Measurements from ENCODE around the gene PRPF18.

Gene PRPF18

GRCh38 chr10:13587391-13587790, 626 bp downstream of the PRPF18 start:
- peak overlapping the region; percentile 40 for H3K27ac Mint-ChIP-seq
- peak overlapping the region; percentile 100 for H3K4me3 Mint-ChIP-seq
- no peaks in the 10 kb centered on the region for H3K9me3 Mint-ChIP-seq
- peaks cover 14% of the 10 kb centered on the region for H3K36me3 Mint-ChIP-seq (ENCODE audit: low read depth)
- H3K4me1 Mint-ChIP-seq (ENCODE audit: low read depth) = peaks cover 34% of the 10 kb centered on the region
- H3K27me3 Mint-ChIP-seq = peaks cover 7% of the 10 kb centered on the region

DNA sequence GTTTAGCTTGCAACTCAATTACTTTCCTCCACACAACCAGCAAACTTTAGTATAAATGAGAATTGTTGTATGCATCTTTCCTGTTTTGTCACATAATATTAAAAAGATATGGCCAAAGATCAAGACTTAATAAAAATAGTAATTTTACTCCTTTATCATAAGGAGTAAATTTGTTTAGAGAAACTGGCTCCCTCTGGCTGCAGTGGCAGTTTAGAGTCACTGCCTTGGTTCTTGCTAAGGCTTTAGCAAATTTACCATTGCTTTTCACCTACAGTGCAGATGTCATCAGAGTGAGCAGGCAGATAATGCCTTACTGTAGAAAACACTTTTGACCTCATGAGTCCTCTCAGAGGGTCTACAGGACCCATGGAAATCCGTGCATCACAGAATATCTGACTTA, 2.6 kb downstream of the PRPF18 start:
- Mint-ChIP-seq H3K4me3 (no peak overlapping the region), H3K27ac (no peak overlapping the region), H3K27me3 (peaks cover under 1% of the 10 kb centered on the region), H3K4me1 (ENCODE audit: low read depth) (peaks cover 41% of the 10 kb centered on the region), H3K9me3 (no peaks in the 10 kb centered on the region), H3K36me3 (ENCODE audit: low read depth) (peaks cover 29% of the 10 kb centered on the region)

DNA sequence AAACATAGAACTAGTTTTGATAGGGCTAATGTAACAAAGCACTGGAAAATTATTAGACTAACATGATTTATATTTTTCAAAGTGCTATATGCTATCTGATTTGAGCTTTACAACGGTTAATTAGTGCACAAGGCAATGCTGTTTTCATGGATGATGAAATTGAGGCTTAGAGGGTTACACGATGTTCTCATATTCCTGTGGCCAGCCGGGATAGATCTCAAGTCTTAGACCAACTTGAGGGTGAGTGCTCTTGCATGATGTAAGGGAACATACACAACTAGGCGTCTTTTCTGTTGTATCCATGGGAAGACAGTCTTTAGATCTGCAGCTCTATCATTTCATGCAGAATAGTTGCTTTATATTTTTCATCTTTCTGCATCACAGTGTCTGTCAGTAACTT, 4.1 kb downstream of the PRPF18 start:
- Mint-ChIP-seq H3K9me3 (no peaks in the 10 kb centered on the region), H3K36me3 (ENCODE audit: low read depth) (peaks cover 39% of the 10 kb centered on the region), H3K4me1 (ENCODE audit: low read depth) (peaks cover 41% of the 10 kb centered on the region), H3K27me3 (no peaks in the 10 kb centered on the region), H3K4me3 (no peak overlapping the region), H3K27ac (no peak overlapping the region)

DNA sequence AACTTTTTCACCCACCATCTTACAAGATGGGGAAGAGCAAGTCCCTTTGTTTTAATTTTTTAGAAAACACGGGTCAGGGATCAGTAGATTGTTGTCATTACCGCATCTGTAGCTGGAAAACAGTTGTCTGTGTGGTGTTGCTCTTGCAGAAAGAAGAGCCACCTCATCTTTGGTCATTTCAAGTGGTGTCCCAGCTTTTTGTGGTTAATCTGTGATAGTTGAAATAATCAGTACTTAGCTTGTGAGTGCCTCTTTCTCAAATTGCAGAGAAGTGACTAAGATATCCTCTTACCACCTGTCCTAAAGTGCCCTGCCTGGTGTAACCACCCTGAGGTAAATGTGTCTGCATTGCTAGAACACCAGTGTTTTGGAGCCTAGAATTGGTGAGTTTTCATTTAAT, 5.5 kb downstream of the PRPF18 start:
- no peak overlapping the region for H3K4me3 Mint-ChIP-seq
- no peaks in the 10 kb centered on the region for H3K9me3 Mint-ChIP-seq
- no peak overlapping the region for H3K27ac Mint-ChIP-seq
- H3K4me1 Mint-ChIP-seq (ENCODE audit: low read depth) = peaks cover 31% of the 10 kb centered on the region
- no peaks in the 10 kb centered on the region for H3K27me3 Mint-ChIP-seq
- peaks cover 39% of the 10 kb centered on the region for H3K36me3 Mint-ChIP-seq (ENCODE audit: low read depth)

DNA sequence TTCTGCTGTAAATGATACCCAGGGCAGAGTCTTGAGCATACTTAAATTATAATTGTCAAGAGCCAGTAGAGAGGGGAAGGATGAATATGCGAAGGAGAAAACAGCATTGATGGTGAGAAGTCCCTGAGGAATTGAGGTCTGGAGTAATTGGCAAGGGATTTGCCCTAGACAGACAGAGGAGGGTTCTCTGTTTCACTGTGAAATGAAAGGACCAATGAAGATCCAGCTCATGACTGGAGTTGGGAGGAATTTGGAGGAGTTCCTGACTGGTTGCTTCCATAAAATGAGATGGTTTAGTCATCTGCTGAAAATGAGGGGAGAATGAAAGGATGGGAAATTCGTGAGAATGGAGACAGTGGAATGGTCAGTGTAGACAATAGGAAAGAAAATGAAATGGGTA, 6.8 kb downstream of the PRPF18 start:
- no peak overlapping the region for H3K27ac Mint-ChIP-seq
- H3K4me1 Mint-ChIP-seq (ENCODE audit: low read depth) = peaks cover 18% of the 10 kb centered on the region
- H3K36me3 Mint-ChIP-seq (ENCODE audit: low read depth) = peaks cover 50% of the 10 kb centered on the region
- H3K27me3 Mint-ChIP-seq = no peaks in the 10 kb centered on the region
- no peak overlapping the region for H3K4me3 Mint-ChIP-seq
- H3K9me3 Mint-ChIP-seq = no peaks in the 10 kb centered on the region

GRCh38 chr10:13594641-13595040, 7.9 kb downstream of the PRPF18 start:
- Mint-ChIP-seq H3K4me3 (no peak overlapping the region), H3K9me3 (no peaks in the 10 kb centered on the region), H3K36me3 (ENCODE audit: low read depth) (peaks cover 56% of the 10 kb centered on the region), H3K27me3 (no peaks in the 10 kb centered on the region), H3K4me1 (ENCODE audit: low read depth) (peaks cover 9% of the 10 kb centered on the region), H3K27ac (no peak overlapping the region)

- no peak overlapping the region for H3K27ac Mint-ChIP-seq
- no peaks in the 10 kb centered on the region for H3K9me3 Mint-ChIP-seq
- peaks cover 6% of the 10 kb centered on the region for H3K4me1 Mint-ChIP-seq (ENCODE audit: low read depth)
- no peaks in the 10 kb centered on the region for H3K27me3 Mint-ChIP-seq
- H3K36me3 Mint-ChIP-seq (ENCODE audit: low read depth) = peaks cover 59% of the 10 kb centered on the region
- no peak overlapping the region for H3K4me3 Mint-ChIP-seq
Observed at GRCh38 chr10:13597909-13598308, 11.1 kb downstream of the PRPF18 start.

DNA sequence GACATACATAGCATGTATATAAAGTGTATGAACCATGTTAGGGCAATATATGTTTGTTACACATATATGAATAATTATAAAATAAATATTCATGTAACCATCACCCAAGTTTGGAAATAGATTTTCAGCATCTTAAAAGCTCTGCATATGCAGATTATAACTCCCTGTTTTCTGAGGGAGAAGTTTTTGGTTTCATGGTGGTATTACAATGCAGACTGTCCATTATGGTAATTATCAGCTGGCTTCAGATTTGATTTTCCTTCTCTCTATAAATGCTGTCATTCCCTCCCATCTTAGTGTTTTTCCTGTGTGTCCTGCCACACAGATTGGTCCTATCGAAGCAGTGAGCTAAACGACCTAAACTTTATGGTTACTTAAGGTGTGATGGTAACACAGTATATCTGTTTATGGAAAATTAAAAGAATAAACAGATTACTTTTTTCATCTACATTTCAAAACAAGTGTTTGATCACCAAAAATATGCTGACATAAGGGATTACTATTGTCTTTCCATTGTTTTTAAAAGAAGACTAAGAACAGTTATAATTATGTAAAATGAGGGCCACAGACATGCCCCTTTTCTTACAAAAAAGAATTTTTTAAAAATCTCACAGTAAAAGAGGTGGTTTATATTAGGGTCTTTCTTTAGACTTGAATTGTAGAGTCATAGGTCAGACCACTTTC, 17.7 kb downstream of the PRPF18 start:
- H3K27me3 Mint-ChIP-seq = no peaks in the 10 kb centered on the region
- H3K27ac Mint-ChIP-seq = no peak overlapping the region
- no peak overlapping the region for H3K4me3 Mint-ChIP-seq
- H3K36me3 Mint-ChIP-seq (ENCODE audit: low read depth) = peaks cover 40% of the 10 kb centered on the region
- no peaks in the 10 kb centered on the region for H3K4me1 Mint-ChIP-seq (ENCODE audit: low read depth)
- no peaks in the 10 kb centered on the region for H3K9me3 Mint-ChIP-seq

DNA sequence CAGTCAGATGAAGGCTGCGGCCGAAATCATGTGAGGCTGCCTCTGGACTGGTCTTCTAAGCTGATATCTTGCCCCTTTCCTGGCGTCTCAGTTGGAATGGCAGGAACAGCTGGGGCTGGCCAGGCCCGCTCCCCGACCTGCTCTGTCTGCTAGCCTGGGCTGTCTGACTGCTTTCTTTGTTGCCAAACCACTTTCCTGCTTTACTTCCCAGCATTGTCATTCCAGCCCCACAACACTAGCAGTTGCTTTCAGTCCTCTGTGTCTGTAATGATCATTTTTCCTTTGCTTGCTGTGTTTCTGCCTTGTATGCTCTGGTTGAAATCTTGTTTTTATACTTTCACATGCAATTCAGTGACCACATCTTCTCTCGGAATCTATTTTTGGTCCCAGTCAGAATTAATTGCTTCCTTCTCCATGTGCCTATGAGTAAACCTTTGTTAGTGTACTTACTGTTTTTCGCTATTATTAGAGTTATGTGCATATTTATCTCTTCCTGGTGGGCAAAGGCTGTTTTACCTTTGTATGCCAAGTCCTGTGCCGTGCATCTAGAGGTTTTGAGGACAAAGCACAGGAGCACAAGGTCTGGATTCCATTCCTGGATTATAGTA, 21.6 kb downstream of the PRPF18 start:
- peaks cover 53% of the 10 kb centered on the region for H3K36me3 Mint-ChIP-seq (ENCODE audit: low read depth)
- H3K9me3 Mint-ChIP-seq = no peaks in the 10 kb centered on the region
- no peak overlapping the region for H3K4me3 Mint-ChIP-seq
- no peaks in the 10 kb centered on the region for H3K4me1 Mint-ChIP-seq (ENCODE audit: low read depth)
- H3K27ac Mint-ChIP-seq = no peak overlapping the region
- H3K27me3 Mint-ChIP-seq = no peaks in the 10 kb centered on the region

DNA sequence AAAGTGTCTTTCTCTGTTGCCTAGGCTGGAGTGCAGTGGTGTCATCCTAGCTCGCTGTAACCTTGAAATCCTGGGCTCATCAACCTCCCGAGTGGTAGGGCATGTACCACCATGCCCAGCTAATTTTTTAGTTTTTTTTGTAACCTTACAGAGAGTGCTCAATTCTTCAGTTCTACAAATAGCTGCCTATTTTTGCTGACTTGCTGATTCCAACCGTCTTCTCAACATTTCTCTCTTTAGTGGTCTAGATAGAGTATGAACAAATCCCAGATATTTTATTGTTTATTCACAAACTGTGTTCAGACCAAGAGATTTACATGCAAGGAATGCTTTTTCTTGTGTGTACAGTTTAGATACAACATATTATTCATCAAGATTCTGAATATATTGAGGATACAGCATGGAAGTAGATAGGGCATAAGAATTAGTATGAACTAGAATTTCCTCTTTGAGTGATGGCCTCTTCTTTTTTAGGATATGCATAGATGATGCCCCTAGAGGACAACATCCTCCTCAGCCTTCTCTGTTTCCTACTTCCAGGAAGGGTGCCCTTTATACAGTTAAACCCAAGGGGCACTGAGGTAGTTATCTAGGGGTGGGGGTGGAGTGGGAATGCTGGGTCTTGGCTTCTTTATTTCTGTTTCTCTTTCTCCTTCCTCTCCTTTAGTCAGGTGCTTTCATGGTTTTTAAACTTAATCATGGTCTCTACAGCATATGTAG, 26.0 kb downstream of the PRPF18 start:
- H3K4me3 Mint-ChIP-seq = no peak overlapping the region
- H3K36me3 Mint-ChIP-seq (ENCODE audit: low read depth) = peaks cover 69% of the 10 kb centered on the region
- no peaks in the 10 kb centered on the region for H3K9me3 Mint-ChIP-seq
- H3K4me1 Mint-ChIP-seq (ENCODE audit: low read depth) = no peaks in the 10 kb centered on the region
- no peaks in the 10 kb centered on the region for H3K27me3 Mint-ChIP-seq
- H3K27ac Mint-ChIP-seq = no peak overlapping the region

GRCh38 chr10:13613519-13613918, 26.8 kb downstream of the PRPF18 start:
- Mint-ChIP-seq H3K27ac (no peak overlapping the region), H3K36me3 (ENCODE audit: low read depth) (peaks cover 71% of the 10 kb centered on the region), H3K4me1 (ENCODE audit: low read depth) (no peaks in the 10 kb centered on the region), H3K9me3 (no peaks in the 10 kb centered on the region), H3K4me3 (no peak overlapping the region), H3K27me3 (no peaks in the 10 kb centered on the region)

DNA sequence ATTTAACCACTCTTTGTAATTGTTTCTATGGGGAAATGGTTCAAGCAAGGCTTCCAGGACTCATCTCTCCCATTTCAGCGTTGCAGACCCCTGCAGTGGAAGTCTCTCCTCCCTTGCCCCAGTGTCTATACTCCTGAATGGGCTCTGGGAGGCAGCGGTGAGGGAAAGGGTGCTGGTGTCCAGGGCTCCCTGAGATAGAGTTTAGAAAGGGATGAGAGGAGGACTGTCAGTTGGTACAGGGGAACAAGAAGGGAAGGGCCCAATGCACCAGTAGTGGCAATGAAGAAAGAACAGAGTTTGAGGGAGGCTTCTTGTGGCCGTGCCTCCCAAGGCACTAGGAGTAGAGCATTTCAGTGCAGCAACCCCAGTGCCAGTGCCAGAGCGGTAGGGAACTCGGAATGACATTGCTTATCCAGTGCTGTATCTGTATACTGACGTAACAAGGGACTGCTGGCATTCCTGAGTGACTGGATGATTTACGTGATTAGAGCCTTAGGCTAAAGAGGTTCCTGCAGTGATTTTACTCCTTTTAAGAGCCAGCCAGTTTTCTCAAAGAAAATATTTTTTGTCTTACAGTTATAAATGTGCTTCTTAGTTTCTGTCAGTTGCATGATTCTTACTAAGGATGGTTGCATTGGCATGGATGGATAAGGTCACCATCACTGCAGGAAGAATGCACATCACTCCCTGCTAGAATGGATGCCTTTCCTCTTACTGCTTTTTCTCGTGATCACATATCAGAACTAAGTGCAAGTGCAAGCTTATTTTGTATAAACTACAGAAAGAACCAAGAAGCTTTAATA, 28.0 kb downstream of the PRPF18 start:
- H3K36me3 Mint-ChIP-seq (ENCODE audit: low read depth) = peaks cover 65% of the 10 kb centered on the region
- no peak overlapping the region for H3K27ac Mint-ChIP-seq
- no peaks in the 10 kb centered on the region for H3K27me3 Mint-ChIP-seq
- no peaks in the 10 kb centered on the region for H3K9me3 Mint-ChIP-seq
- H3K4me3 Mint-ChIP-seq = no peak overlapping the region
- H3K4me1 Mint-ChIP-seq (ENCODE audit: low read depth) = no peaks in the 10 kb centered on the region

GRCh38 chr10:13615650-13616300, 29.0 kb downstream of the PRPF18 start:
- H3K27ac Mint-ChIP-seq = no peak overlapping the region
- no peaks in the 10 kb centered on the region for H3K4me1 Mint-ChIP-seq (ENCODE audit: low read depth)
- H3K4me3 Mint-ChIP-seq = no peak overlapping the region
- no peaks in the 10 kb centered on the region for H3K27me3 Mint-ChIP-seq
- no peaks in the 10 kb centered on the region for H3K9me3 Mint-ChIP-seq
- H3K36me3 Mint-ChIP-seq (ENCODE audit: low read depth) = peaks cover 56% of the 10 kb centered on the region

- H3K9me3 Mint-ChIP-seq = no peaks in the 10 kb centered on the region
- no peak overlapping the region for H3K4me3 Mint-ChIP-seq
- H3K4me1 Mint-ChIP-seq (ENCODE audit: low read depth) = no peaks in the 10 kb centered on the region
- no peaks in the 10 kb centered on the region for H3K27me3 Mint-ChIP-seq
- no peak overlapping the region for H3K27ac Mint-ChIP-seq
- peaks cover 42% of the 10 kb centered on the region for H3K36me3 Mint-ChIP-seq (ENCODE audit: low read depth)
Observed at GRCh38 chr10:13617116-13617515, 30.4 kb downstream of the PRPF18 start.

Data from stimulated activated naive CD8-positive, alpha-beta T cell treated with anti-CD3 and anti-CD28 coated beads, Interleukin-15, Interleukin-2, amounts not matched to agents 100 ng/mL and 50 ng/mL, for 24 hours (primary cell).